Activated naive CD4-positive, alpha-beta T cell treated with anti-CD3 and anti-CD28 coated beads for 36 hours (primary cell): ENCODE results near the gene TBC1D22A. TPM values are rescaled to one million over a fixed set of nuclear protein-coding genes. Genes with fewer than 3 reads are reported as not detected.
A peak's percentile ranks its signal among the peaks of the same experiment; 100 is the strongest.

Experiments
- CTCF ChIA-PET: fragments of 350-600 bp; sonication (Branson Sonifier 250); formaldehyde crosslinking; loops from one replicate; lab custom pipeline; 2021; ENCODE audit warnings: antibody characterized with exemption; lab: Charles Lee
- DNase-seq: peaks from one replicate; pipeline ENCODE4 v3.0.0-alpha.2; 2020
- H3K27ac Mint-ChIP-seq: one replicate; pipeline ENCODE4 v1.8.0; 2021; ENCODE audit warnings: mild to moderate bottlenecking, mixed read lengths
- H3K27me3 Mint-ChIP-seq: one replicate; pipeline ENCODE4 v1.8.0; 2021; ENCODE audit warnings: low read depth, mixed read lengths
- H3K36me3 Mint-ChIP-seq: one replicate; pipeline ENCODE4 v1.8.0; 2021; ENCODE audit warnings: low read depth, mixed read lengths
- H3K4me1 Mint-ChIP-seq: one replicate; pipeline ENCODE4 v1.8.0; 2021; ENCODE audit warnings: low read depth, mixed read lengths
- H3K4me3 Mint-ChIP-seq: one replicate; pipeline ENCODE4 v1.8.0; 2021; ENCODE audit warnings: mild to moderate bottlenecking, moderate library complexity, mixed read lengths
- H3K9me3 Mint-ChIP-seq: one replicate; pipeline ENCODE4 v1.8.0; 2021; ENCODE audit warnings: mixed read lengths
- intact Hi-C: fragments of 100-400 bp; cut with micrococcal nuclease; formaldehyde crosslinking; loops from one replicate; pipeline ENCODE4 v1.15.1; 2023
- total RNA-seq, 2 experiments: library from RNA; stranded (reverse); gene quantifications; one replicate each; pipeline ENCODE4 v1.2.3, GENCODE V29; 2021

TBC1D22A gene
- total RNA-seq, 2 experiments from 2014 or later, result 20.1 to 21.4 TPM

- intact Hi-C loops, result no loop called here
- H3K9me3 Mint-ChIP-seq, result no peaks in the 10 kb centered on the region
- no peak for DNase-seq
- CTCF ChIA-PET, result interaction anchor here (0.6 to 2.1 kb wide), 2 partner anchors 29 to 33 kb away, joined by 7 to 8 read pairs; no protein-coding TSS in a partner anchor
- peak overlapping the region; percentile 75 for H3K27ac Mint-ChIP-seq
- H3K36me3 Mint-ChIP-seq, result peaks cover 4% of the 10 kb centered on the region
- no peaks in the 10 kb centered on the region for H3K27me3 Mint-ChIP-seq
- no peak overlapping the region for H3K4me3 Mint-ChIP-seq
- peaks cover 62% of the 10 kb centered on the region for H3K4me1 Mint-ChIP-seq
These were observed 7.7 kb downstream of the TBC1D22A start for GRCh38 chr22:46770151-46770641.

GRCh38 chr22:46770726-46771125 lies 8.3 kb downstream of the TBC1D22A start:
- peak overlapping the region; percentile 75 for H3K27ac Mint-ChIP-seq
- H3K9me3 Mint-ChIP-seq, result no peaks in the 10 kb centered on the region
- H3K27me3 Mint-ChIP-seq, result no peaks in the 10 kb centered on the region
- CTCF ChIA-PET, result interaction anchor here (2.1 kb wide), 1 partner anchor 33 kb away, joined by 8 read pairs; no protein-coding TSS in a partner anchor
- intact Hi-C loops, result no loop called here
- H3K4me1 Mint-ChIP-seq, result peaks cover 65% of the 10 kb centered on the region
- peak; percentile 35 for DNase-seq
- peaks cover 4% of the 10 kb centered on the region for H3K36me3 Mint-ChIP-seq
- H3K4me3 Mint-ChIP-seq, result no peak overlapping the region

GRCh38 chr22:46773076-46773475 lies 10.6 kb downstream of the TBC1D22A start:
- Mint-ChIP-seq H3K36me3 (peaks cover 2% of the 10 kb centered on the region), H3K4me3 (no peak overlapping the region)
- intact Hi-C loops, result no loop called here

GRCh38 chr22:46774253-46774979 lies 12.0 kb downstream of the TBC1D22A start:
- CTCF ChIA-PET, result interaction anchor here (0.7 to 1.5 kb wide), 7 partner anchors 12 to 35 kb away, joined by 3 to 10 read pairs (median 4); partner anchors contain the start of gene TBC1D22A
- DNase-seq, result peak; percentile 26
- Mint-ChIP-seq H3K27ac (peak overlapping the region; percentile 90), H3K4me1 (peaks cover 74% of the 10 kb centered on the region), H3K36me3 (peaks cover 2% of the 10 kb centered on the region), H3K9me3 (no peaks in the 10 kb centered on the region), H3K27me3 (no peaks in the 10 kb centered on the region), H3K4me3 (peak overlapping the region; percentile 42)
- intact Hi-C loops, result loop anchor here (1.0 to 2.0 kb wide), 2 partner anchors 12 to 16 kb away; partner anchors contain the start of gene TBC1D22A

More at GRCh38 chr22:46773076-46773475, 10.6 kb downstream of the TBC1D22A start:
- CTCF ChIA-PET, result interaction anchor here (0.6 to 1.5 kb wide), 4 partner anchors 11 to 275 kb away, joined by 3 to 10 read pairs (median 4); partner anchors contain the start of gene TBC1D22A
- no peak for DNase-seq
- Mint-ChIP-seq H3K27me3 (no peaks in the 10 kb centered on the region), H3K27ac (peak overlapping the region; percentile 90), H3K4me1 (peaks cover 73% of the 10 kb centered on the region), H3K9me3 (no peaks in the 10 kb centered on the region)

- Mint-ChIP-seq H3K4me3 (peak overlapping the region; percentile 42), H3K4me1 (peaks cover 72% of the 10 kb centered on the region), H3K27me3 (no peaks in the 10 kb centered on the region), H3K27ac (peak overlapping the region; percentile 90), H3K9me3 (no peaks in the 10 kb centered on the region), H3K36me3 (peaks cover 2% of the 10 kb centered on the region)
- intact Hi-C loops, result loop anchor here (1.0 to 2.0 kb wide), 2 partner anchors 13 to 16 kb away; partner anchors contain the start of gene TBC1D22A
- no peak for DNase-seq
- CTCF ChIA-PET, result interaction anchor here (1.0 to 1.5 kb wide), 3 partner anchors 18 to 212 kb away, joined by 3 to 8 read pairs (median 5); no protein-coding TSS in a partner anchor
These were observed 12.8 kb downstream of the TBC1D22A start for GRCh38 chr22:46774980-46775849.

- DNase-seq, result no peak
- H3K9me3 Mint-ChIP-seq, result no peaks in the 10 kb centered on the region
- peaks cover 65% of the 10 kb centered on the region for H3K4me1 Mint-ChIP-seq
- intact Hi-C loops, result loop anchor here (2.0 kb wide), 1 partner anchor 15 kb away; no protein-coding TSS in a partner anchor
- H3K27ac Mint-ChIP-seq, result peak overlapping the region; percentile 90
- H3K36me3 Mint-ChIP-seq, result peaks cover 2% of the 10 kb centered on the region
- H3K4me3 Mint-ChIP-seq, result peak overlapping the region; percentile 42
- no peaks in the 10 kb centered on the region for H3K27me3 Mint-ChIP-seq
- CTCF ChIA-PET, result interaction anchor here (1.0 to 1.5 kb wide), 3 partner anchors 19 to 213 kb away, joined by 3 to 8 read pairs (median 5); no protein-coding TSS in a partner anchor
These were observed 13.7 kb downstream of the TBC1D22A start for GRCh38 chr22:46775850-46776826.

GRCh38 chr22:46776876-46777608 lies 14.6 kb downstream of the TBC1D22A start:
- peak overlapping the region; percentile 79 for H3K27ac Mint-ChIP-seq
- CTCF ChIA-PET, result interaction anchor here (0.5 kb wide), 1 partner anchor 391 kb away, joined by 3 read pairs; no protein-coding TSS in a partner anchor
- no peaks in the 10 kb centered on the region for H3K36me3 Mint-ChIP-seq
- DNase-seq, result no peak
- peaks cover 62% of the 10 kb centered on the region for H3K4me1 Mint-ChIP-seq
- no peaks in the 10 kb centered on the region for H3K27me3 Mint-ChIP-seq
- H3K4me3 Mint-ChIP-seq, result peak overlapping the region; percentile 44
- intact Hi-C loops, result loop anchor here (1.0 kb wide), 2 partner anchors 13 to 38 kb away; no protein-coding TSS in a partner anchor
- no peaks in the 10 kb centered on the region for H3K9me3 Mint-ChIP-seq

- Mint-ChIP-seq H3K27me3 (no peaks in the 10 kb centered on the region), H3K4me1 (peaks cover 62% of the 10 kb centered on the region), H3K4me3 (peak overlapping the region; percentile 44), H3K27ac (peak overlapping the region; percentile 79), H3K9me3 (no peaks in the 10 kb centered on the region), H3K36me3 (no peaks in the 10 kb centered on the region)
- CTCF ChIA-PET, result interaction anchor here (0.5 to 1.0 kb wide), 3 partner anchors 10 to 392 kb away, joined by 3 to 4 read pairs (median 3); partner anchors contain the start of gene TBC1D22A
- peak; percentile 79 for DNase-seq
- intact Hi-C loops, result loop anchor here (1.0 kb wide), 2 partner anchors 13 to 38 kb away; no protein-coding TSS in a partner anchor
These were observed 15.1 kb downstream of the TBC1D22A start for GRCh38 chr22:46777609-46777970.

- Mint-ChIP-seq H3K4me1 (peaks cover 53% of the 10 kb centered on the region), H3K9me3 (no peaks in the 10 kb centered on the region), H3K36me3 (peaks cover 1% of the 10 kb centered on the region), H3K27me3 (no peaks in the 10 kb centered on the region), H3K4me3 (no peak overlapping the region), H3K27ac (no peak overlapping the region)
- intact Hi-C loops, result no loop called here
- CTCF ChIA-PET, result no interaction called here
- no peak for DNase-seq
These were observed 16.6 kb downstream of the TBC1D22A start for GRCh38 chr22:46779023-46779422.

- Mint-ChIP-seq H3K27me3 (no peaks in the 10 kb centered on the region), H3K9me3 (no peaks in the 10 kb centered on the region), H3K4me1 (peaks cover 47% of the 10 kb centered on the region), H3K36me3 (peaks cover 1% of the 10 kb centered on the region), H3K27ac (no peak overlapping the region), H3K4me3 (no peak overlapping the region)
- intact Hi-C loops, result no loop called here
- CTCF ChIA-PET, result interaction anchor here (1.1 to 2.1 kb wide), 2 partner anchors 12 to 21 kb away, joined by 3 to 7 read pairs; no protein-coding TSS in a partner anchor
- no peak for DNase-seq
These were observed 17.2 kb downstream of the TBC1D22A start for GRCh38 chr22:46779651-46780050.
